ENCODE results near the gene TSPAN2.

TSPAN2 gene

GRCh38 chr1:115118086-115118485, 28.8 kb upstream of the TSPAN2 start:
- Mint-ChIP-seq H3K27me3 (ENCODE audit: low read depth, poor library complexity) (peaks cover 22% of the 10 kb centered on the region), H3K36me3 (ENCODE audit: low read depth) (peaks cover 12% of the 10 kb centered on the region), H3K27ac (no peak overlapping the region), H3K9me3 (peaks cover 44% of the 10 kb centered on the region), H3K4me3 (no peak overlapping the region), H3K4me1 (peaks cover 21% of the 10 kb centered on the region)
- no peak for DNase-seq
- TF ChIP-seq CTCF (IDR thresholded peaks at IDR 0.05): no peak

- Mint-ChIP-seq H3K9me3 (peaks cover 38% of the 10 kb centered on the region), H3K36me3 (ENCODE audit: low read depth) (peaks cover 9% of the 10 kb centered on the region), H3K27me3 (ENCODE audit: low read depth, poor library complexity) (peaks cover 16% of the 10 kb centered on the region), H3K27ac (no peak overlapping the region), H3K4me1 (peaks cover 21% of the 10 kb centered on the region), H3K4me3 (no peak overlapping the region)
- TF ChIP-seq CTCF (IDR thresholded peaks at IDR 0.05): no peak
- DNase-seq: no peak
Measured at GRCh38 chr1:115117298-115117697, 28.0 kb upstream of the TSPAN2 start.

GRCh38 chr1:115116512-115116911, 27.2 kb upstream of the TSPAN2 start:
- Mint-ChIP-seq H3K9me3 (peaks cover 30% of the 10 kb centered on the region), H3K4me3 (no peak overlapping the region), H3K27me3 (ENCODE audit: low read depth, poor library complexity) (peaks cover 16% of the 10 kb centered on the region)

GRCh38 chr1:115115521-115116161, 26.3 kb upstream of the TSPAN2 start:
- TF ChIP-seq CTCF (IDR thresholded peaks at IDR 0.05): no peak
- H3K36me3 Mint-ChIP-seq (ENCODE audit: low read depth): peaks cover 3% of the 10 kb centered on the region
- H3K27ac Mint-ChIP-seq: peak overlapping the region; percentile 67
- no peak for DNase-seq
- peak overlapping the region; percentile 26 for H3K4me3 Mint-ChIP-seq
- peaks cover 21% of the 10 kb centered on the region for H3K4me1 Mint-ChIP-seq
- peaks cover 16% of the 10 kb centered on the region for H3K27me3 Mint-ChIP-seq (ENCODE audit: low read depth, poor library complexity)
- peaks cover 25% of the 10 kb centered on the region for H3K9me3 Mint-ChIP-seq

More at GRCh38 chr1:115116512-115116911, 27.2 kb upstream of the TSPAN2 start:
- peaks cover 9% of the 10 kb centered on the region for H3K36me3 Mint-ChIP-seq (ENCODE audit: low read depth)
- no peak overlapping the region for H3K27ac Mint-ChIP-seq
- no peak for DNase-seq
- peaks cover 21% of the 10 kb centered on the region for H3K4me1 Mint-ChIP-seq
- no peak for TF ChIP-seq CTCF (IDR thresholded peaks at IDR 0.05)

GRCh38 chr1:115114308-115114707, 25.0 kb upstream of the TSPAN2 start:
- Mint-ChIP-seq H3K9me3 (peaks cover 19% of the 10 kb centered on the region), H3K36me3 (ENCODE audit: low read depth) (no peaks in the 10 kb centered on the region), H3K27me3 (ENCODE audit: low read depth, poor library complexity) (peaks cover 16% of the 10 kb centered on the region), H3K4me1 (peaks cover 21% of the 10 kb centered on the region), H3K27ac (no peak overlapping the region), H3K4me3 (no peak overlapping the region)
- DNase-seq: no peak
- no peak for TF ChIP-seq CTCF (IDR thresholded peaks at IDR 0.05)

- Mint-ChIP-seq H3K4me1 (peaks cover 21% of the 10 kb centered on the region), H3K4me3 (no peak overlapping the region), H3K36me3 (ENCODE audit: low read depth) (no peaks in the 10 kb centered on the region), H3K27me3 (ENCODE audit: low read depth, poor library complexity) (peaks cover 15% of the 10 kb centered on the region), H3K9me3 (peaks cover 19% of the 10 kb centered on the region), H3K27ac (no peak overlapping the region)
- no peak for TF ChIP-seq CTCF (IDR thresholded peaks at IDR 0.05)
- DNase-seq: no peak
Measured at GRCh38 chr1:115113766-115114165, 24.5 kb upstream of the TSPAN2 start.
